K562 (cell line): Measurements from ENCODE around the gene AFG1L. TPM values are rescaled to one million over a fixed set of nuclear protein-coding genes. Genes with fewer than 3 reads are reported as not detected.

ENCODE experiments used
- DLX4 ChIP-seq: fragments of 250-450 bp; sonication (Bioruptor Pico); IDR thresholded peaks from 2 replicates; pipeline ENCODE4 v1.6.1; 2021; ENCODE audit warnings: mild to moderate bottlenecking
- KDM2B ChIP-seq: fragments of 250-450 bp; sonication (Bioruptor Pico); IDR thresholded peaks from 2 replicates; pipeline ENCODE4 v1.8.0; 2021; ENCODE audit warnings: mild to moderate bottlenecking, moderate library complexity
- LCOR ChIP-seq: sonication (generic); formaldehyde crosslinking; IDR thresholded peaks from 2 replicates; pipeline ENCODE4 v1.8.0; 2022; ENCODE audit warnings: mild to moderate bottlenecking, missing genetic modification reagents
- NFYB ChIP-seq: IDR thresholded peaks from 2 replicates; pipeline ENCODE4 v1.6.1; 2011; ENCODE audit warnings: mild to moderate bottlenecking, moderate library complexity; ENCODE audit not compliant: insufficient read length; ENCODE audit errors: extremely low read depth
- RBM15 ChIP-seq: fragments of 200-400 bp; formaldehyde crosslinking; IDR thresholded peaks from 2 replicates; pipeline ENCODE4 v1.6.1; 2018; ENCODE audit warnings: mild to moderate bottlenecking, low read length, moderate library complexity; ENCODE audit not compliant: insufficient read depth
- SREBF2 ChIP-seq: sonication (generic); formaldehyde crosslinking; IDR thresholded peaks from 2 replicates; pipeline ENCODE4 v1.4.0; 2020; ENCODE audit warnings: mild to moderate bottlenecking, missing genetic modification reagents
- ZFP1 ChIP-seq: fragments of 450-650 bp; formaldehyde crosslinking; IDR thresholded peaks from 2 replicates; pipeline ENCODE4 v1.4.0; 2020; ENCODE audit warnings: mild to moderate bottlenecking, mixed read lengths
- ZFP30 ChIP-seq: fragments of 250-450 bp; sonication (Bioruptor Pico); IDR thresholded peaks from 2 replicates; pipeline ENCODE4 v1.8.0; 2022; ENCODE audit warnings: moderate library complexity, mild to moderate bottlenecking, inconsistent platforms, borderline replicate concordance
- ZHX1 ChIP-seq: fragments of 150-350 bp; conservative IDR thresholded peaks from 2 replicates; pipeline ENCODE4 v1.6.1; 2014; ENCODE audit warnings: low read length
- ZNF507 ChIP-seq: conservative IDR thresholded peaks from 2 replicates; pipeline ENCODE4 v1.6.1; 2017; ENCODE audit warnings: missing genetic modification characterization, missing compliant biosample characterization
- polyA plus RNA-seq, 8 experiments: library from polyadenylated mRNA; depleted of rRNA in 4 of 8; stranded (reverse) in 5 of 8; unstranded in 3 of 8; fragments of >200 nt; fragmentation: Nextera tagmentation in 2 of 8; fragmentation: Illumina TruSeq in 1 of 8; extraction: Ambion mirVana in 2 of 8; extraction: Trizol in 1 of 8; gene quantifications; 2 replicates each; pipeline versions ENCODE4 v1.2.1 to v1.2.3, GENCODE V29; 2011 to 2014; ENCODE audit warnings: inconsistent platforms in 1 of 8, missing spikeins in 1 of 8
- total RNA-seq, 7 experiments: library from RNA; depleted of rRNA in 6 of 7; stranded (reverse); fragments of >200 nt in 6 of 7; fragmentation: Illumina TruSeq in 2 of 7; extraction: Trizol in 2 of 7; gene quantifications; 2 replicates each; pipeline versions ENCODE4 v1.2.1 to v1.2.3, GENCODE V29; 2011 to 2021; ENCODE audit warnings: low replicate concordance in 1 of 7
- TF ChIP-seq, protein P1 (sequence below): fragments of 250-450 bp; sonication (Bioruptor Pico); IDR thresholded peaks from 2 replicates; pipeline ENCODE4 v1.5.0; 2021; ENCODE audit warnings: mild to moderate bottlenecking, moderate library complexity
- TF ChIP-seq, protein P2 (sequence below): sonication (generic); formaldehyde crosslinking; IDR thresholded peaks from 2 replicates; pipeline ENCODE4 v1.8.0; 2023; ENCODE audit warnings: missing genetic modification reagents, mild to moderate bottlenecking, borderline replicate concordance

The AFG1L gene
- total and polyA plus RNA-seq, 9 of the 15 experiments (the other 6 are each of a cell fraction or from before 2014, with no cell fraction given): 2.2 to 15.5 (median 5.8) TPM

DNA sequence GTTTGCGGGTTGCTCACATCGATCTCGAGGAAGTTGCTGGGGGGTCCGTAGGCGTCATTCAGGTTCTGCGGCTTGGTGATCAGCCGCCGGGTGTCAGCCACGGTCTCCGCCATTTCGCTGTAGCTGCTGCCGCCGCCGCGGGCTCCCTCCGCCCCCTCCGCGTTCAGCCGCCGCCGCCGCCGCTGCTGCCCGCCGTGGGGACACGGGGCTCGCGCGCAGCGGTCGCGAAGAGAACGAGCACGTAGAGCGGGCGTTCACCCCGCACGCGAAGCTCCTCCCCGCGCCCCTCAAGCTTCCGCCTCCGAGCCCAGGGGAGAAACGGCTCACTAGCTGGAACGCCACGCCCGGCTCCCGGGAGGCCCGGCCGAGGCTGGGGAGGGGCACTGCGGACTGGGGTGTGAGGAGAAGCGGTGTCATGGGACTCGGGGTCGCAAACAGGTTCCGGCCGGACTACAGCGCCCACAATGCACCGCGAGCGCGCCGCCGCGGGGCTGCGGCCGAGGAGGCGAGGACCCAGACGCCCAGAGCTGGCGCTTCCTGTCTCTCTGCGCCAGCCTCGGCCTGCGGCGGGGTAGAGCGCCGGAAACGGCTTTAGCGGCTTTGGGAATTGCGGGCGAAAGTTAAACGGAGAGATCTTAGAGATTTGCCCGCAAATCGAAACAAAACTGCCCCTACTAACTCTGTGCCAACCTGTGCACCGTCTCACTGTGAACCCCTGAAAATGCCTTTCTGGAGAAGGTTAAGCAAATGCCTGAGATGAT is 33.9 kb upstream of the AFG1L start, which contains the start of gene SNX3 (continued):
- TF ChIP-seq ZHX1: no peak
- TF ChIP-seq RBM15: no peak
- peak; percentile 72; the same call in 1 of the 2 replicates for TF ChIP-seq LCOR (CRISPR knock-in tag)
- TF ChIP-seq, protein P1, sequence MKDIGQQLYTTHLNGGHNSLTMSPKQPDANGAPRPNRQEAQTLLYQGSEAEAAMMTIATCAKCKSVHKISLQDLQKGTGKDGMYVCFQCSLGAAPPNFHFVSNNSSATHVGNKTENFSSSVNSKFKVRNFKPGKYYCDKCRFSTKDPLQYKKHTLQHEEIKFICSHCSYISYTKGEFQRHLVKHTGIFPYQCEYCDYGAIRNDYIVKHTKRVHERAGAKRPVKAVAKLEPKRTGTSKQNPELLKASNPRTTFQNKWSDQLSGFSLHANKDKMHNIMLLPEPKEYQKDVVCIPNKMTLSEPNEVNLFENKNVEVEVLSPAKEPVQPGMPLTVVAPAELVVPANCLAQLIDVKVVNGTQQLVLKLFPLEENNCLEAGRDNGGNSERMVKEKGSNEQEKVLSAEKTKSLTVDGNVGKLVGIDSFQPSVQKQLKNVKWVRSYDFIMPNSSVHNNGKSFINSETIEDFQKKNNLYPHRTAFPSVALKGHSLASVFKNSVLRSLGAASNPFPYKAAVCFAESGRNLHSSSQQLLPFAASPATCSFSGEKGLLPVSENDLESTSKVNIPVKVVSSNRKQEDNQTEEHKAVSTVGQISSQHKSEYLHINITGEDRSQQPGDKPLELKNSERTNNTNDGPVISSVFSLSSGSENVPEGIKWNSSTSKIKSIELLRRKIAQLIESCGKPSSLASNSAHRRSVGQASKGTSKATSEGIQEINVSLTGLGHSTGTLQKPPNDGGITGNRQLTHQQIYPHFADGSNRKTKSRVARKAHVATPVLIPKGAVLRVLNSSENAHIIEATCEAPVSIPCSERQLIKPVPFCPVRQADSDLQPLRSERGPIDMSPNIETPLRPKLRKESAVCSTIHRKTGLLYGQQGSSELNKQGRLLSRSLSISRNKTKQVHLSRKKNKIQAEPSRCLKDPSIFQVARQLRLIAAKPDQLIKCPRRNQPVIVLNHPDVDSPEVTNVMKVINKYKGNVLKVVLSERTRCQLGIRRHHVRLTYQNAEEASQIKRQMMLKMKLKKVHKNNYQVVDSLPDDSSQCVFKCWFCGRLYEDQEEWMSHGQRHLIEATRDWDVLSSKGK (CRISPR knock-in tag): no peak
- no peak for TF ChIP-seq ZNF507 (tag)
- no peak for TF ChIP-seq KDM2B (CRISPR knock-in tag)
- TF ChIP-seq, protein P2, sequence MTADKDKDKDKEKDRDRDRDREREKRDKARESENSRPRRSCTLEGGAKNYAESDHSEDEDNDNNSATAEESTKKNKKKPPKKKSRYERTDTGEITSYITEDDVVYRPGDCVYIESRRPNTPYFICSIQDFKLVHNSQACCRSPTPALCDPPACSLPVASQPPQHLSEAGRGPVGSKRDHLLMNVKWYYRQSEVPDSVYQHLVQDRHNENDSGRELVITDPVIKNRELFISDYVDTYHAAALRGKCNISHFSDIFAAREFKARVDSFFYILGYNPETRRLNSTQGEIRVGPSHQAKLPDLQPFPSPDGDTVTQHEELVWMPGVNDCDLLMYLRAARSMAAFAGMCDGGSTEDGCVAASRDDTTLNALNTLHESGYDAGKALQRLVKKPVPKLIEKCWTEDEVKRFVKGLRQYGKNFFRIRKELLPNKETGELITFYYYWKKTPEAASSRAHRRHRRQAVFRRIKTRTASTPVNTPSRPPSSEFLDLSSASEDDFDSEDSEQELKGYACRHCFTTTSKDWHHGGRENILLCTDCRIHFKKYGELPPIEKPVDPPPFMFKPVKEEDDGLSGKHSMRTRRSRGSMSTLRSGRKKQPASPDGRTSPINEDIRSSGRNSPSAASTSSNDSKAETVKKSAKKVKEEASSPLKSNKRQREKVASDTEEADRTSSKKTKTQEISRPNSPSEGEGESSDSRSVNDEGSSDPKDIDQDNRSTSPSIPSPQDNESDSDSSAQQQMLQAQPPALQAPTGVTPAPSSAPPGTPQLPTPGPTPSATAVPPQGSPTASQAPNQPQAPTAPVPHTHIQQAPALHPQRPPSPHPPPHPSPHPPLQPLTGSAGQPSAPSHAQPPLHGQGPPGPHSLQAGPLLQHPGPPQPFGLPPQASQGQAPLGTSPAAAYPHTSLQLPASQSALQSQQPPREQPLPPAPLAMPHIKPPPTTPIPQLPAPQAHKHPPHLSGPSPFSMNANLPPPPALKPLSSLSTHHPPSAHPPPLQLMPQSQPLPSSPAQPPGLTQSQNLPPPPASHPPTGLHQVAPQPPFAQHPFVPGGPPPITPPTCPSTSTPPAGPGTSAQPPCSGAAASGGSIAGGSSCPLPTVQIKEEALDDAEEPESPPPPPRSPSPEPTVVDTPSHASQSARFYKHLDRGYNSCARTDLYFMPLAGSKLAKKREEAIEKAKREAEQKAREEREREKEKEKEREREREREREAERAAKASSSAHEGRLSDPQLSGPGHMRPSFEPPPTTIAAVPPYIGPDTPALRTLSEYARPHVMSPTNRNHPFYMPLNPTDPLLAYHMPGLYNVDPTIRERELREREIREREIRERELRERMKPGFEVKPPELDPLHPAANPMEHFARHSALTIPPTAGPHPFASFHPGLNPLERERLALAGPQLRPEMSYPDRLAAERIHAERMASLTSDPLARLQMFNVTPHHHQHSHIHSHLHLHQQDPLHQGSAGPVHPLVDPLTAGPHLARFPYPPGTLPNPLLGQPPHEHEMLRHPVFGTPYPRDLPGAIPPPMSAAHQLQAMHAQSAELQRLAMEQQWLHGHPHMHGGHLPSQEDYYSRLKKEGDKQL (CRISPR knock-in tag): no peak
- no peak for TF ChIP-seq SREBF2 (CRISPR knock-in tag)
- no peak for TF ChIP-seq ZFP30 (CRISPR knock-in tag)
- no peak for TF ChIP-seq NFYB
- no peak for TF ChIP-seq ZFP1 (CRISPR knock-in tag)
- no peak for TF ChIP-seq DLX4 (CRISPR knock-in tag)
